ENCODE results near the gene KAT6B.
"Not testable (repeated sequence)": the region's sequence is repeated elsewhere in the genome, so short reads cannot be mapped to it uniquely, and the experiment has no call there.

KAT6B gene

GRCh38 chr10:74826142-74827044 is at the start of gene KAT6B:
Gene KAT6B, plus strand, starts transcription at chr10:74826600. Its CDS starts 16,258 bp downstream, at chr10:74842858.
- peak; percentile 100 for DNase-seq

DNA sequence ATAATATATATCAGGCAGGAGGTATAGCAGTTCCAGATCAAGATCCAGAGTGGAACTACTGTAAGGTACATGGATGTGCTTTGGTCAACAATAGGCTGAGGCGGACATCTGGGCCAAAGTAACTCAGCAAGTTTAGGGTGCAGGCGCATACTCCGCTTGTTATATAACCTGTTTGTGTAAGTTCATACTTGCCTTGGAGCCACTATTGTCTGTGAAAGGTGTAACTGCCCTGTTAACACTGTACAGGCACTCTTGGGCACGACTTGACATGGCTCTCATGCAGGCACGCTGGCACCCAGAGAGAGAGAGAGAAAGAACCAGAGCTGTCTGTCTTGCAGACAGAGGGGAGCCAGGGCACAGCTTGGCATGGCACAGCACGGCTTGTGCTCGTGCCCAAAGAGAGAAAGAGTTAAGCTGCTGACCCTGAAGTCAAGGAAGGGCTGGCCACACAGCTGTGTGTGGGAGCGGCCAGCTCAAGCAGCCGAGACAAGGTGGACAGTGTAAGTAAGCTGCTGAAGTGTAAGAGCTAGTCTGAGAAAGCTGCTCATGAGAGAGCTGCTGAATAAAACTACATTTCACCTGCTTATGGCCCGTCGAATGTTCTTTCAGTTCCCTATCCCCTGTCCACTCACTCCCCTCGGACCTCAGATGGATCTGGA is 47.8 kb upstream of the KAT6B start:
- no peak for DNase-seq

- not testable (repeated sequence) for DNase-seq
Measured at GRCh38 chr10:74781870-74782269, 44.5 kb upstream of the KAT6B start.

GRCh38 chr10:74784462-74784861 is 41.9 kb upstream of the KAT6B start:
- DNase-seq, result no peak

GRCh38 chr10:74786126-74786525 is 40.3 kb upstream of the KAT6B start:
- DNase-seq, result no peak

- DNase-seq, result no peak
Measured at GRCh38 chr10:74787457-74787856, 38.9 kb upstream of the KAT6B start.

DNA sequence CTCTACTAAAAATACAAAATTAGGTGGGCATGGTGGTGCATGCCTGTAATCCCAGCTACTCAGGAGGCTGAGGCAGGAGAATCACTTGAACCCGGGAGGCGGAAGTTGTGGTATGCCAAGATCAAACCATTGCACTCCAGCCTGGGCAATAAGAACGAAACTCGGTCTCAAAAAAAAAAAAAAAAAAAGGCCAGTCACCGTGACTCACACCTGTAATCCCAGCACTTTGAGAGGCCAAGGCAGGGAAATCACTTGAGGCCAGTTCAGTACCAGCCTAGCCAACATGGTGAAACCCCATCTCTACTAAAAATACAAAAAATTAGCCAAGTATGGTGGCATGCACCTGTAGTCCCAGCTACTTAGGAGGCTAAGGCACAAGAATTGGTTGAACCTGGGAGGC is 34.4 kb upstream of the KAT6B start:
- not testable (repeated sequence) for DNase-seq

DNA sequence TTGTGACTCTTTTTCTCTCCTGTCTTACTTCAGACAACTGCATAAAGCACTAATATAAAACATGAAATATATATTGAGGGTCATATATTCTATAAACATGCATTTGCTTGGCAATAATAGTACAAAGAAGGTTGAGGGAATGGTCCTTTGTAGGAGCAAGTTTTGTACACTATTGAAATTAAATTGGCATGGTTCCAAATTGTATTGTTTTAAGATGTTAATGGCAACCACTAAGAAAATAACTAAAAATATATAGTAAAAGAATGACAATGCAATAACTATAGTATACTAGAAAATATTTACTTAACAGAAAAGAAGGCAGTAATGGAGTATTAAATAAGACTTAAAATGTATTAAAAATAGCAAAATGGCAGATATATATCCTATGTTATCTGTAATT is 33.7 kb upstream of the KAT6B start:
- no peak for DNase-seq

GRCh38 chr10:74793240-74793639 is 33.2 kb upstream of the KAT6B start:
- DNase-seq, result not testable (repeated sequence)

GRCh38 chr10:74794531-74794930 is 31.9 kb upstream of the KAT6B start:
- DNase-seq, result no peak

GRCh38 chr10:74797550-74797949 is 28.9 kb upstream of the KAT6B start:
- no peak for DNase-seq

- DNase-seq, result no peak
Measured at GRCh38 chr10:74799721-74800221, 26.6 kb upstream of the KAT6B start.

DNA sequence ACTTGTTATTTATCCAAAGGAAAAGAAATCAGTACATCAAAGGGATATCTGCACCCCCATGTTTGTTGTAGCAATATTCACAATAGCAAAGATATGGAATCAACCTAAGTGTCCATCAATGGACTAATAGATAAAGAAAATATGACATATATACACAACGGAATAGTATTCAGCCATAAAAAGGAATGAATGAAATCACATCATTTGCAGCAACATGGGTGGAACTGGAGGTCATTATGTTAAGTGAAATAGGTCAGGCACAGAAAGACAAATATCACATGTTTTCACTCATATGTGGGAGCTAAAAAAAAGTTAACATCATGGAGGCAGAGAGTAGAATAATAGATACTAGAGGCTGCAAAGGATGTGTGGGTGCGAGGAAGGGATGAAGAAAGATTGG is 25.0 kb upstream of the KAT6B start:
- DNase-seq, result no peak

DNA sequence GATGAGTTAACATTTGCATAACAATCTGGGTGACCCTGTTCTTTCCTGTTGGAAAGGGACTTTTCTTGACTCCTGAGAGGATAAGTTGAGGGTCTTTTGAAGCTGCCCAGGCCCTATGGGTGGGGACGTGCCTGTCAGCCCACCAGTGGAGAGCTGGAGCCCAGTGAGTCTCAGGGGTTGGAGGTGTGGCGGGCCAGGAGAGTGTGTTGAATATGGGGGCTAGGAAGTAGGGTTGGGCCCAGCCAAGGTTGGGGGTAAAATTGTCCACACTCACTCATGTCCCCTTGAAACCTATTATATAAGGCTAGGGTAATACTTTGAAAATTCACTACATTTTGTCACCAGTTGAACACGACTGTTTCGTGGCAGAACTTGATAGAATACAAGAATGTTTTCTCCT is 17.9 kb upstream of the KAT6B start:
- no peak for DNase-seq

DNA sequence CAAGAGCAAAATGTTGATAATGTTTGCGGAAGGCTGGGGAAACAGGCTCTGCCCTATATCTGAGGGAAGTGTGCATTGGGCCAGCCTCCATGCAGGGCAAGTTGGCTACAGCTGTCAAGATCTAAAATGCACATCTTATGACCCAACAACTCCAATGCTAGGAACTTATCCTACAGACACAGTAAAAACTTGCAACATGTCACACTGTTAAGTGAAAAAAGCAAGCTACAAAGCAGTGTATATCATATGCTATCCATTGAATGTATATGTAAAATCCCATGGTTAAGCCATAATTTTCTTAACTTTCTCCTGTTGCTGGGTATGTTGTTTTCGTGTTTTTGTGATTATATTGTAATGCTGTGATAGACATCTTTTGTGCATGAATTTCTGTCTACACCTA is 16.3 kb upstream of the KAT6B start:
- DNase-seq, result no peak

- DNase-seq, result no peak
Measured at GRCh38 chr10:74813381-74814259, 12.8 kb upstream of the KAT6B start.

DNA sequence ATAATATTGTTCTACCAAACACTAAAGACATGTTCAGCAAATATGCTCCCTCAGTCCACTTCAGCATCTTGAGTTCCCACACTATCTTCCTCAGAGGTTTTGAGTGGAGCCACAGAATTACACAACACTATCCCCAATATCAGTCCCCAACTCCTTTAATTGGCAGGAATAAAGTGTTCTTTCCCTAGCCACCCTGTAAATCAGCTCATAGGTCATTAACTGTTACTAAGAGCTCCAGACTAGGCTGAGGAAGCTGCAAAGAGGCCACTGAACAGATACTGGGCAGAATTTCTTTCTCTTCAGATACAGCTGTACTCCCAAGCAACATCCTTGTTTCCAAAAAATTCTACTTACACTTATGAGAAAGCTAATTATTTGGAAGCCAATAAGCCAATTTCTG is 11.6 kb upstream of the KAT6B start:
- DNase-seq, result no peak

DNA sequence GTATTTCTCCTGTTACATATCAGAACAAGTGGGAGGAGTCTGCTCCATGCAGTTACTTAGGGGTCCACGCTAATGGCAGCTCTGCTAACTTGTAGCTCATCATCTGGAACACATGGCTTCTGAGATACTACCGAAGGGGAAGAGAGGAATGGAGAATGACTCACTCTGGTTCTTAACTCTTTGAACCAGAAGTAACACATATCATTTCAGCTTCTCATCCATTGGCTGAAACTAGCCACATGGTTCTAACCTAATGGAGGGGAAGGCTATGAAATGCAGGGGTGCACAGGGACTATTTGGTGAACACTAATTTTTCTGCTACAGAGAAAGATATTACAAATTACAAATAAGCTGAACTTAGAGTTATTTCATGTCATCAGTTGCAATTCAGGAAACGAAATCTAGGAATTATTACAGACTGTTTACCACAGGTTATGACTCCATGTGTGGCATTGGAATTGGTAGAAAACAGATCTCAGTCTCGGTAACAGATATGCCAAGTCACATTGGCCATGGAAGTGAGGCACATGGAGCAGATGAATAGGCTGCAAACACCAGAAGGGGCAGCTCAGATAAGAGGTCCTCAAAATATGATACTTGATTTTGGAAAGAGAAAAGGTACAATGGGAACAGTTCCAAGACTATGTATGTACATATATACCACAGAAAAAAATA is 9.4 kb upstream of the KAT6B start:
- no peak for DNase-seq

DNA sequence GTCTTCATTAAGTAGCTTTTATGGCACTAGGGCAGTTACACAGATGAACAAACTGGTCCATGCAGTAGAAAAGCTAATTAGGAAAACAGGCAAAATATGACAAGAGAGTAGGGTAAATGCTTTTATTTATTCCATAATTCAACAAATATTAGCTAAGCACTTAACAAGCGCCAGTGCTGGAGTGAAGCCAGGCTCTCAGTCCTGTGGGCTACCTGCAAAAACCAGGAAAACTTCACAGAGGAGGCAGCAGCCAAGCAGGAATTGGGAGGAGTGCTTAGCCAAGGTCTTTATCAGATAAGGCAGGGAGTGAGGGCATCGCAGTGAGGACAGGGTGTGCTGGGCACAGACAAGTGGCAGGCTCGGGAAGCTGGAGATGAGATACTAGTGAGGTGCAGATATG is 4.9 kb upstream of the KAT6B start:
- no peak for DNase-seq

- no peak for DNase-seq
Measured at GRCh38 chr10:74822101-74822500, 4.3 kb upstream of the KAT6B start.

DNA sequence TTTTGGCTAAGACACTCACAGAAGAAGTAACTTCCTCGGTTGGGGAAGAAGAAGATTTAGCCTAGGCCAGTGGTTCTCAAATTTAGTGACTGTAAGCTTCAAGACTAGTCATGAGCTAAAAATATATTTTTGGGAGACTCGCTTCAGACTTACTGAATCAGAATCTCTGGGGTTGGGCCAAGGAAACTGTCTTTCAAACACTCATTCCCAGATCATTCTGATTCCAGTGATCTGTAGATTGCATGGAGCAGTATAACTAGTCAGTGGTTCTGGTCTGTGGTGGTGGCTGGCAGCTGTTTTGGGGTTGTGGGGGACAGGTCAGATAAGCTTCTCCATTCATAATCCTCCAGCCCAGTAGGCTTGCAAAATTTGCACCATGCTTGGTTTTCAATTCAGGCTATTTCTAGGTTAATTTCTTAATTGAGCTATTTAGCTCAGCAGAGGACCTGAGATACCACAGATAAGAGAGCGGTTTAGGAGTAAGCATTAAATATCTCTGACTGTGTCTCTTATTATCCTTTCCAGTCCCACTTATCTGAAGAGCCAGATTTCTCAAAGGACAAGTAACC is 3.8 kb upstream of the KAT6B start:
- no peak for DNase-seq

GRCh38 chr10:74823791-74824183 is 2.6 kb upstream of the KAT6B start:
- no peak for DNase-seq
